ENCODE data around the gene UBE4B. TPM values are rescaled to one million over a fixed set of nuclear protein-coding genes. Genes with fewer than 3 reads are reported as not detected.

Gene UBE4B
- polyA plus RNA-seq, 3 donors: 6.0 to 34.6 (median 9.2) TPM

GRCh38 chr1:10188133-10188650 lies 155.4 kb downstream of the UBE4B start:
- TF ChIP-seq, protein P1, sequence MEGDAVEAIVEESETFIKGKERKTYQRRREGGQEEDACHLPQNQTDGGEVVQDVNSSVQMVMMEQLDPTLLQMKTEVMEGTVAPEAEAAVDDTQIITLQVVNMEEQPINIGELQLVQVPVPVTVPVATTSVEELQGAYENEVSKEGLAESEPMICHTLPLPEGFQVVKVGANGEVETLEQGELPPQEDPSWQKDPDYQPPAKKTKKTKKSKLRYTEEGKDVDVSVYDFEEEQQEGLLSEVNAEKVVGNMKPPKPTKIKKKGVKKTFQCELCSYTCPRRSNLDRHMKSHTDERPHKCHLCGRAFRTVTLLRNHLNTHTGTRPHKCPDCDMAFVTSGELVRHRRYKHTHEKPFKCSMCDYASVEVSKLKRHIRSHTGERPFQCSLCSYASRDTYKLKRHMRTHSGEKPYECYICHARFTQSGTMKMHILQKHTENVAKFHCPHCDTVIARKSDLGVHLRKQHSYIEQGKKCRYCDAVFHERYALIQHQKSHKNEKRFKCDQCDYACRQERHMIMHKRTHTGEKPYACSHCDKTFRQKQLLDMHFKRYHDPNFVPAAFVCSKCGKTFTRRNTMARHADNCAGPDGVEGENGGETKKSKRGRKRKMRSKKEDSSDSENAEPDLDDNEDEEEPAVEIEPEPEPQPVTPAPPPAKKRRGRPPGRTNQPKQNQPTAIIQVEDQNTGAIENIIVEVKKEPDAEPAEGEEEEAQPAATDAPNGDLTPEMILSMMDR (IDR thresholded peaks at IDR 0.05): no peak
- Mint-ChIP-seq H3K4me1 (peaks cover 10% of the 10 kb centered on the region), H3K4me3 (no peak overlapping the region), H3K27ac (no peak overlapping the region), H3K9me3 (peaks cover 0 to 5% (median 2%) of the 10 kb centered on the region in 7 donors), H3K36me3 (peaks cover 0 to 1% of the 10 kb centered on the region in 2 donors), H3K27me3 (ENCODE audit: low read depth in 3 of 3) (peaks cover 0 to 2% (median under 1%) of the 10 kb centered on the region in 3 donors)
- 100% methylated on average over 1 of the region's 2 CpGs for WGBS (ENCODE audit: insufficient coverage)
- H3K9ac ChIP-seq (ENCODE audit: insufficient read depth, low read length, poor library complexity, severe bottlenecking): no peak overlapping the region
- no peaks in the 10 kb centered on the region for H3K27me3 ChIP-seq (ENCODE audit: control insufficient read depth in 2 of 2, insufficient read depth in 2 of 2, low read length in 2 of 2)
- DNase-seq: no peak
- H3K9me3 ChIP-seq (replicated peaks in 1 of 2; ENCODE audit: control insufficient read depth in 1 of 2, insufficient read depth in 1 of 2, low read length in 2 of 2): no peaks in the 10 kb centered on the region
- H3K4me1 ChIP-seq (ENCODE audit: control insufficient read depth in 1 of 2, insufficient read depth in 2 of 2, low read length in 2 of 2): peaks cover 0 to 4% of the 10 kb centered on the region in 2 donors
- no peaks in the 10 kb centered on the region for H3K36me3 ChIP-seq (replicated peaks in 1 of 2; ENCODE audit: control insufficient read depth in 1 of 2, insufficient read depth in 2 of 2, low read length in 2 of 2)
- no peaks in the 10 kb centered on the region for H4K20me1 ChIP-seq (ENCODE audit: insufficient read depth, low read length)
- H3K79me2 ChIP-seq (ENCODE audit: insufficient read depth, low read length): no peaks in the 10 kb centered on the region
- H3K27ac ChIP-seq (ENCODE audit: low read depth in 1 of 2, low read length in 2 of 2): no peak overlapping the region
- H3K4me2 ChIP-seq (replicated peaks; ENCODE audit: extremely low read depth, low read length, poor library complexity, severe bottlenecking): no peak overlapping the region
- no peak overlapping the region for H3K4me3 ChIP-seq (replicated peaks in 1 of 3; ENCODE audit: low read depth in 2 of 3, low read length in 3 of 3)
- no peak overlapping the region for H2AFZ ChIP-seq (ENCODE audit: insufficient read depth, low read depth, low read length, poor library complexity, severe bottlenecking)
- intact Hi-C loops (cut with micrococcal nuclease): no loop called here

- H3K79me2 ChIP-seq (ENCODE audit: insufficient read depth, low read length): no peaks in the 10 kb centered on the region
- no peaks in the 10 kb centered on the region for H3K27me3 ChIP-seq (ENCODE audit: control insufficient read depth in 2 of 2, insufficient read depth in 2 of 2, low read length in 2 of 2)
- no peaks in the 10 kb centered on the region for H3K36me3 ChIP-seq (replicated peaks in 1 of 2; ENCODE audit: control insufficient read depth in 1 of 2, insufficient read depth in 2 of 2, low read length in 2 of 2)
- Mint-ChIP-seq H3K4me1 (peaks cover 10% of the 10 kb centered on the region), H3K36me3 (no peaks in the 10 kb centered on the region), H3K27ac (no peak overlapping the region), H3K9me3 (peaks cover 0 to 5% (median 2%) of the 10 kb centered on the region in 7 donors), H3K4me3 (no peak overlapping the region), H3K27me3 (ENCODE audit: low read depth in 3 of 3) (peaks cover under 1 to 7% (median 3%) of the 10 kb centered on the region in 3 donors)
- H2AFZ ChIP-seq (ENCODE audit: insufficient read depth, low read depth, low read length, poor library complexity, severe bottlenecking): peak overlapping the region; percentile 41
- no peak overlapping the region for H3K9ac ChIP-seq (ENCODE audit: insufficient read depth, low read length, poor library complexity, severe bottlenecking)
- H3K4me3 ChIP-seq (replicated peaks in 1 of 3; ENCODE audit: low read depth in 2 of 3, low read length in 3 of 3): no peak overlapping the region
- H4K20me1 ChIP-seq (ENCODE audit: insufficient read depth, low read length): no peaks in the 10 kb centered on the region
- intact Hi-C loops (cut with micrococcal nuclease): no loop called here
- 75% methylated on average over 2 of the region's 4 CpGs for WGBS (ENCODE audit: insufficient coverage)
- no peaks in the 10 kb centered on the region for H3K9me3 ChIP-seq (replicated peaks in 1 of 2; ENCODE audit: control insufficient read depth in 1 of 2, insufficient read depth in 1 of 2, low read length in 2 of 2)
- TF ChIP-seq, protein P1 (IDR thresholded peaks at IDR 0.05): no peak
- peaks cover 0 to 4% of the 10 kb centered on the region in 2 donors for H3K4me1 ChIP-seq (ENCODE audit: control insufficient read depth in 1 of 2, insufficient read depth in 2 of 2, low read length in 2 of 2)
- no peak overlapping the region for H3K4me2 ChIP-seq (replicated peaks; ENCODE audit: extremely low read depth, low read length, poor library complexity, severe bottlenecking)
- DNase-seq: no peak
- H3K27ac ChIP-seq (ENCODE audit: low read depth in 1 of 2, low read length in 2 of 2): no peak overlapping the region
These were observed 156.9 kb downstream of the UBE4B start for GRCh38 chr1:10189659-10190058.

Data from CD14-positive monocyte (primary cell).